Neural crest cell (in vitro differentiated cells): ENCODE measurements around the gene HPS4. TPM values are rescaled to one million over a fixed set of nuclear protein-coding genes. Genes with fewer than 3 reads are reported as not detected.
A peak's percentile ranks its signal among the peaks of the same experiment; 100 is the strongest.

Experiments
- DNase-seq: peaks from one replicate; pipeline ENCODE4 v3.0.0; 2021; ENCODE audit warnings: low read depth, mixed read lengths, low spot score
- H3K27ac Mint-ChIP-seq: one replicate; pipeline ENCODE4 v1.8.0; 2021; ENCODE audit warnings: mild to moderate bottlenecking, mixed read lengths; ENCODE audit not compliant: unreplicated experiment
- H3K27me3 Mint-ChIP-seq: 2 replicates; pipeline ENCODE4 v1.8.0; 2021; ENCODE audit warnings: low read depth, mild to moderate bottlenecking, mixed read lengths
- H3K36me3 Mint-ChIP-seq: 2 replicates; pipeline ENCODE4 v1.8.0; 2021; ENCODE audit warnings: low read depth, mild to moderate bottlenecking, mixed read lengths
- H3K4me1 Mint-ChIP-seq: 2 replicates; pipeline ENCODE4 v1.8.0; 2021; ENCODE audit warnings: mixed read lengths
- H3K4me3 Mint-ChIP-seq: one replicate; pipeline ENCODE4 v1.8.0; 2021; ENCODE audit warnings: mild to moderate bottlenecking, mixed read lengths
- H3K9me3 Mint-ChIP-seq: 2 replicates; pipeline ENCODE4 v1.8.0; 2021; ENCODE audit warnings: mixed read lengths
- CTCF ChIP-seq: fragments of 200-600 bp; sonication (generic); conservative IDR thresholded peaks from 2 replicates; pipeline ENCODE4 v1.5.0; 2021; ENCODE audit warnings: antibody characterized with exemption, mild to moderate bottlenecking
- total RNA-seq: library from RNA; stranded (reverse); gene quantifications from 2 replicates; pipeline ENCODE4 v1.2.1, GENCODE V29; 2021

The HPS4 gene
- total RNA-seq, 1 donor from 2014 or later = 48.5 TPM

- H3K4me1 Mint-ChIP-seq = peaks cover 38% of the 10 kb centered on the region
- H3K36me3 Mint-ChIP-seq = no peaks in the 10 kb centered on the region
- H3K27ac Mint-ChIP-seq = peak overlapping the region; percentile 8
- no peaks in the 10 kb centered on the region for H3K27me3 Mint-ChIP-seq
- DNase-seq = no peak
- no peak overlapping the region for H3K4me3 Mint-ChIP-seq
- H3K9me3 Mint-ChIP-seq = no peaks in the 10 kb centered on the region
- no peak for TF ChIP-seq CTCF
Observed at GRCh38 chr22:26477341-26477731, 6.2 kb downstream of the HPS4 start.

GRCh38 chr22:26476705-26477340 lies 6.8 kb downstream of the HPS4 start:
- Mint-ChIP-seq H3K4me1 (peaks cover 33% of the 10 kb centered on the region), H3K9me3 (no peaks in the 10 kb centered on the region), H3K27me3 (no peaks in the 10 kb centered on the region), H3K27ac (no peak overlapping the region), H3K4me3 (no peak overlapping the region), H3K36me3 (no peaks in the 10 kb centered on the region)
- no peak for TF ChIP-seq CTCF
- DNase-seq = no peak

- H3K9me3 Mint-ChIP-seq = no peaks in the 10 kb centered on the region
- no peak for TF ChIP-seq CTCF
- no peak for DNase-seq
- H3K36me3 Mint-ChIP-seq = no peaks in the 10 kb centered on the region
- peaks cover 15% of the 10 kb centered on the region for H3K4me1 Mint-ChIP-seq
- H3K27me3 Mint-ChIP-seq = no peaks in the 10 kb centered on the region
- H3K27ac Mint-ChIP-seq = no peak overlapping the region
- no peak overlapping the region for H3K4me3 Mint-ChIP-seq
Observed at GRCh38 chr22:26474682-26475081, 8.9 kb downstream of the HPS4 start.

GRCh38 chr22:26471522-26471921 lies 12.1 kb downstream of the HPS4 start:
- Mint-ChIP-seq H3K27me3 (no peaks in the 10 kb centered on the region), H3K4me1 (no peaks in the 10 kb centered on the region), H3K36me3 (no peaks in the 10 kb centered on the region), H3K9me3 (no peaks in the 10 kb centered on the region), H3K27ac (no peak overlapping the region), H3K4me3 (no peak overlapping the region)
- no peak for TF ChIP-seq CTCF
- no peak for DNase-seq

GRCh38 chr22:26470807-26471206 lies 12.8 kb downstream of the HPS4 start:
- Mint-ChIP-seq H3K27ac (no peak overlapping the region), H3K36me3 (peaks cover under 1% of the 10 kb centered on the region), H3K4me3 (no peak overlapping the region), H3K4me1 (no peaks in the 10 kb centered on the region), H3K9me3 (no peaks in the 10 kb centered on the region), H3K27me3 (no peaks in the 10 kb centered on the region)
- TF ChIP-seq CTCF = no peak
- no peak for DNase-seq
